ENCODE data around the gene SCARF1. TPM values are rescaled to one million over a fixed set of nuclear protein-coding genes. Genes with fewer than 3 reads are reported as not detected.

SCARF1 gene
- polyA plus RNA-seq, 1 donor (not counting 4 experiments of a cell fraction or from before 2014, with no cell fraction given), result 0.05 TPM

GRCh38 chr17:1651559-1651844 lies 6.0 kb upstream of the SCARF1 start:
- dilution Hi-C loops (cut with MboI; ENCODE audit: extremely low pct_ligation_motif_present, low sequenced_read_pairs), result no loop called here
- no peak overlapping the region for H3K4me3 ChIP-seq (ENCODE audit: control insufficient read depth in 2 of 3, extremely low read depth in 1 of 3, insufficient read depth in 2 of 3, low read depth in 1 of 3, low read length in 3 of 3)
- no peak for DNase-seq (ENCODE audit: low read depth, low spot score)
- H3K9me1 ChIP-seq (ENCODE audit: control insufficient read depth, extremely low read depth, insufficient read depth, low read length), result no peaks in the 10 kb centered on the region
- no peak overlapping the region for H2AFZ ChIP-seq (ENCODE audit: control insufficient read depth, low read length)
- no peak overlapping the region for H3K9ac ChIP-seq (ENCODE audit: control insufficient read depth, extremely low read depth, insufficient read depth, low read length)
- no peaks in the 10 kb centered on the region for H3K9me3 ChIP-seq (ENCODE audit: control insufficient read depth, low read depth, low read length)
- TF ChIP-seq CTCF (optimal IDR thresholded peaks at IDR 0.05 in 1 of 3, IDR thresholded peaks at IDR 0.05 in 1 of 3, conservative IDR thresholded peaks at IDR 0.05 in 1 of 3; ENCODE audit: extremely low read depth in 1 of 3, insufficient read depth in 2 of 3, low read length in 3 of 3) (no peak), EZH2 (IDR thresholded peaks at IDR 0.05; ENCODE audit: low read length) (no peak)
- FAIRE-seq, result no peak
- H3K36me3 ChIP-seq (ENCODE audit: control insufficient read depth in 2 of 2, extremely low read depth in 1 of 2, insufficient read depth in 2 of 2, low read length in 2 of 2), result peaks cover 37 to 40% of the 10 kb centered on the region in 2 experiments
- H3K79me2 ChIP-seq (ENCODE audit: control insufficient read depth, insufficient read depth, low read length), result no peaks in the 10 kb centered on the region
- H3K27ac ChIP-seq (ENCODE audit: control insufficient read depth, insufficient read depth, low read length), result no peak overlapping the region
- peaks cover 16% of the 10 kb centered on the region for H3K4me1 ChIP-seq (ENCODE audit: control insufficient read depth, extremely low read depth, insufficient read depth, low read length)
- no peak overlapping the region for H3K4me2 ChIP-seq (ENCODE audit: control insufficient read depth, extremely low read depth, insufficient read depth, low read depth, low read length)
- peaks cover 2% of the 10 kb centered on the region for H4K20me1 ChIP-seq (ENCODE audit: control insufficient read depth, extremely low read depth, insufficient read depth, low read length)
- H3K27me3 ChIP-seq (ENCODE audit: control insufficient read depth, extremely low read depth, insufficient read depth, low read length), result no peaks in the 10 kb centered on the region

- H3K27ac ChIP-seq (ENCODE audit: control insufficient read depth, insufficient read depth, low read length), result no peak overlapping the region
- no peak overlapping the region for H3K4me3 ChIP-seq (ENCODE audit: control insufficient read depth in 2 of 3, extremely low read depth in 1 of 3, insufficient read depth in 2 of 3, low read depth in 1 of 3, low read length in 3 of 3)
- dilution Hi-C loops (cut with MboI; ENCODE audit: extremely low pct_ligation_motif_present, low sequenced_read_pairs), result no loop called here
Measured at GRCh38 chr17:1650731-1651558, 5.4 kb upstream of the SCARF1 start.

More at GRCh38 chr17:1650731-1651558, 5.4 kb upstream of the SCARF1 start:
- no peaks in the 10 kb centered on the region for H3K9me3 ChIP-seq (ENCODE audit: control insufficient read depth, low read depth, low read length)
- peaks cover 33 to 36% of the 10 kb centered on the region in 2 experiments for H3K36me3 ChIP-seq (ENCODE audit: control insufficient read depth in 2 of 2, extremely low read depth in 1 of 2, insufficient read depth in 2 of 2, low read length in 2 of 2)
- DNase-seq (ENCODE audit: low read depth, low spot score) (no peak), FAIRE-seq (no peak)
- no peaks in the 10 kb centered on the region for H3K79me2 ChIP-seq (ENCODE audit: control insufficient read depth, insufficient read depth, low read length)
- no peaks in the 10 kb centered on the region for H3K9me1 ChIP-seq (ENCODE audit: control insufficient read depth, extremely low read depth, insufficient read depth, low read length)
- H2AFZ ChIP-seq (ENCODE audit: control insufficient read depth, low read length), result no peak overlapping the region
- no peak overlapping the region for H3K4me2 ChIP-seq (ENCODE audit: control insufficient read depth, extremely low read depth, insufficient read depth, low read depth, low read length)
- H4K20me1 ChIP-seq (ENCODE audit: control insufficient read depth, extremely low read depth, insufficient read depth, low read length), result peaks cover 2% of the 10 kb centered on the region
- no peak overlapping the region for H3K9ac ChIP-seq (ENCODE audit: control insufficient read depth, extremely low read depth, insufficient read depth, low read length)
- peaks cover 16% of the 10 kb centered on the region for H3K4me1 ChIP-seq (ENCODE audit: control insufficient read depth, extremely low read depth, insufficient read depth, low read length)
- no peak for TF ChIP-seq CTCF (optimal IDR thresholded peaks at IDR 0.05 in 1 of 3, IDR thresholded peaks at IDR 0.05 in 1 of 3, conservative IDR thresholded peaks at IDR 0.05 in 1 of 3; ENCODE audit: extremely low read depth in 1 of 3, insufficient read depth in 2 of 3, low read length in 3 of 3)
- no peak for TF ChIP-seq EZH2 (IDR thresholded peaks at IDR 0.05; ENCODE audit: low read length)
- no peaks in the 10 kb centered on the region for H3K27me3 ChIP-seq (ENCODE audit: control insufficient read depth, extremely low read depth, insufficient read depth, low read length)
